IMR-90 (cell line): ENCODE data around the gene BMP2K. TPM values are rescaled to one million over a fixed set of nuclear protein-coding genes. Genes with fewer than 3 reads are reported as not detected.

Source experiments
- ATAC-seq: fragments of 200-7000 bp; cut with Tn5 transposase; 2 replicates; pipeline ENCODE4 v1.9.1; 2020; ENCODE audit warnings: low read depth, mild to moderate bottlenecking, moderate library complexity
- BruUV-seq: library from RNA; stranded (reverse); fragments of 400-500 nt; replicated peaks from 2 replicates; lab custom pipeline; 2021; lab: Mats Ljungman, UMichigan
- CTCF ChIA-PET: fragments of 300-600 bp; formaldehyde crosslinking; extraction: SDS; loops from one replicate; lab custom pipeline; 2021; ENCODE audit warnings: antibody characterized with exemption; lab: Yijun Ruan, JAX
- POLR2A ChIA-PET: fragments of 300-600 bp; sonication (Branson Sonifier 250); formaldehyde crosslinking; loops from one replicate; lab custom pipeline; 2022; ENCODE audit warnings: antibody characterized with exemption; ENCODE audit not compliant: unreplicated experiment; lab: Charles Lee
- DNase-seq: peaks from one replicate; pipeline ENCODE4 v3.0.0; 2013
- H2AFZ ChIP-seq: replicated peaks from 2 replicates; pipeline ENCODE3; 2013; ENCODE audit warnings: low read length, mild to moderate bottlenecking; ENCODE audit not compliant: poor library complexity
- H2AK5ac ChIP-seq: 2 replicates; pipeline ENCODE4 v1.6.1; 2013; ENCODE audit warnings: low read depth, low read length, inconsistent platforms
- H2AK9ac ChIP-seq: replicated peaks from 2 replicates; pipeline ENCODE3; 2013; ENCODE audit warnings: mild to moderate bottlenecking, low read depth, low read length, moderate library complexity; ENCODE audit not compliant: poor library complexity
- H2BK120ac ChIP-seq: 2 replicates; pipeline ENCODE4 v1.6.1; 2013; ENCODE audit warnings: low read depth, low read length, inconsistent platforms
- H2BK15ac ChIP-seq: 3 replicates; pipeline ENCODE4 v1.6.1; 2013; ENCODE audit warnings: low read depth, low read length, inconsistent platforms
- H2BK20ac ChIP-seq: 2 replicates; pipeline ENCODE4 v1.6.1; 2013; ENCODE audit warnings: low read depth, mild to moderate bottlenecking, inconsistent platforms, low read length, moderate library complexity
- H2BK5ac ChIP-seq: 2 replicates; pipeline ENCODE4 v1.6.1; 2013; ENCODE audit warnings: mild to moderate bottlenecking, low read depth, low read length, inconsistent platforms; ENCODE audit not compliant: poor library complexity, severe bottlenecking
- H3K14ac ChIP-seq: replicated peaks from 2 replicates; pipeline ENCODE4 v1.6.1; 2013; ENCODE audit warnings: low read depth, low read length, inconsistent platforms
- H3K18ac ChIP-seq: 2 replicates; pipeline ENCODE4 v1.6.1; 2013; ENCODE audit warnings: low read depth, low read length, control low read depth
- H3K23ac ChIP-seq: 2 replicates; pipeline ENCODE4 v1.6.1; 2013; ENCODE audit warnings: low read depth, low read length, inconsistent platforms
- H3K27ac ChIP-seq: 2 replicates; pipeline ENCODE4 v1.5.1; 2013; ENCODE audit warnings: mild to moderate bottlenecking, control low read depth, low read length; ENCODE audit not compliant: insufficient read depth
- H3K27me3 ChIP-seq: 2 replicates; pipeline ENCODE4 v1.6.1; 2013; ENCODE audit warnings: low read length; ENCODE audit not compliant: control insufficient read depth, insufficient read depth
- H3K36me3 ChIP-seq: 2 replicates; pipeline ENCODE4 v1.6.1; 2013; ENCODE audit warnings: low read length, mixed read lengths; ENCODE audit not compliant: control insufficient read depth, insufficient read depth
- H3K4ac ChIP-seq: 2 replicates; pipeline ENCODE4 v1.6.1; 2013; ENCODE audit warnings: low read depth, low read length, inconsistent platforms
- H3K4me1 ChIP-seq: 2 replicates; pipeline ENCODE4 v1.6.1; 2013; ENCODE audit warnings: low read length, mixed read lengths; ENCODE audit not compliant: control insufficient read depth, insufficient read depth
- H3K4me2 ChIP-seq: 2 replicates; pipeline ENCODE4 v1.6.1; 2013; ENCODE audit warnings: low read depth, mild to moderate bottlenecking, control low read depth, low read length, moderate library complexity
- H3K4me3 ChIP-seq: 2 replicates; pipeline ENCODE4 v1.5.1; 2013; ENCODE audit warnings: low read depth, mild to moderate bottlenecking, control low read depth, low read length, moderate library complexity; ENCODE audit not compliant: insufficient read depth
- H3K56ac ChIP-seq: 2 replicates; pipeline ENCODE4 v1.6.1; 2013; ENCODE audit warnings: low read length, inconsistent platforms; ENCODE audit not compliant: insufficient read depth; ENCODE audit errors: extremely low read depth
- H3K79me1 ChIP-seq, 2 experiments: 2 replicates each; pipeline ENCODE4 v1.6.1; 2013; ENCODE audit warnings: low read length in 2 of 2, inconsistent platforms in 1 of 2, low read depth in 1 of 2
- H3K9ac ChIP-seq: 2 replicates; pipeline ENCODE4 v1.6.1; 2013; ENCODE audit warnings: low read depth, low read length, control low read depth
- H3K9me1 ChIP-seq: 2 replicates; pipeline ENCODE4 v1.6.1; 2013; ENCODE audit warnings: low read length, inconsistent platforms; ENCODE audit not compliant: insufficient read depth
- H3K9me3 ChIP-seq: 2 replicates; pipeline ENCODE4 v1.6.1; 2013; ENCODE audit warnings: low read length; ENCODE audit not compliant: control insufficient read depth, insufficient read depth
- H4K20me1 ChIP-seq: 2 replicates; pipeline ENCODE4 v1.6.1; 2013; ENCODE audit warnings: low read length, inconsistent platforms; ENCODE audit not compliant: insufficient read depth
- H4K5ac ChIP-seq: 2 replicates; pipeline ENCODE4 v1.6.1; 2013; ENCODE audit warnings: mild to moderate bottlenecking, low read depth, low read length, control low read depth
- H4K8ac ChIP-seq, 2 experiments: 2 replicates each; pipeline ENCODE4 v1.6.1; 2013; ENCODE audit warnings: low read depth in 2 of 2, low read length in 2 of 2, control low read depth in 1 of 2, inconsistent platforms in 1 of 2
- H4K91ac ChIP-seq: 2 replicates; pipeline ENCODE4 v1.6.1; 2013; ENCODE audit warnings: low read depth, low read length, inconsistent platforms; ENCODE audit not compliant: insufficient read depth
- RFX5 ChIP-seq: IDR thresholded peaks from 2 replicates; pipeline ENCODE4 v1.8.0; 2012; ENCODE audit warnings: low read depth, mild to moderate bottlenecking, low read length, moderate library complexity
- WGBS, 2 experiments: methylation state at CpG; one replicate each; pipeline versions ENCODE4 v1.1.5 to v1.1.7; 2013; ENCODE audit warnings: missing lambda C conversion rate in 2 of 2; ENCODE audit not compliant: insufficient read length in 1 of 2; ENCODE audit errors: extremely low coverage in 2 of 2; 5-methylcytosine and 5-hydroxymethylcytosine counted together
- dilution Hi-C: fragments of 300-500 bp; cut with HindIII; formaldehyde crosslinking; loops from one replicate; pipeline ENCODE4 v1.14.3; 2018; ENCODE audit warnings: low sequenced_read_pairs; ENCODE audit not compliant: unreplicated experiment
- in situ Hi-C: fragments of 300-500 bp; cut with MboI; formaldehyde crosslinking; loops from 3 replicates; pipeline ENCODE4 v1.14.3; 2019; ENCODE audit warnings: low sequenced_read_pairs, inconsistent platforms, mixed read lengths
- intact Hi-C: fragments of 100-400 bp; cut with micrococcal nuclease; formaldehyde crosslinking; loops from 2 replicates; pipeline ENCODE4 v1.10.0; 2022
- polyA plus RNA-seq, 3 experiments: library from polyadenylated mRNA; depleted of rRNA; stranded (reverse); fragments of >200 nt; gene quantifications; 2 replicates each; pipeline ENCODE4 v1.2.3, GENCODE V29; 2012; ENCODE audit warnings: low replicate concordance in 1 of 3
- total RNA-seq: library from RNA; depleted of rRNA; stranded (reverse); fragments of >200 nt; gene quantifications from 2 replicates; pipeline ENCODE4 v1.2.3, GENCODE V29; 2012

BMP2K gene
- total and polyA plus RNA-seq, 2 of the 4 experiments (the other 2 are of a cell fraction): 15.8 to 46.1 TPM

GRCh38 chr4:78797777-78798284 is 21.7 kb downstream of the BMP2K start:
- Histone ChIP-seq H3K27ac (no peak overlapping the region), H3K27me3 (no peaks in the 10 kb centered on the region), H2AK9ac (no peak overlapping the region), H3K9ac (no peak overlapping the region), H2BK20ac (no peak overlapping the region), H3K9me1 (no peaks in the 10 kb centered on the region; the same call in 1 of the 2 replicates), H4K8ac (no peak overlapping the region), H3K14ac (no peak overlapping the region), H3K79me1 (peaks cover 24 to 56% of the 10 kb centered on the region in 2 experiments), H2AFZ (no peak overlapping the region), H3K9me3 (no peaks in the 10 kb centered on the region), H4K5ac (no peak overlapping the region), H3K4me1 (0 out of 2 replicates have a peak, but pooled peaks cover 2% of the 10 kb centered on the region), H3K23ac (no peak overlapping the region), H3K56ac (no peak overlapping the region), H3K36me3 (peaks cover 1% of the 10 kb centered on the region; the same call in 1 of the 2 replicates), H3K4me2 (no peak overlapping the region), H4K20me1 (peaks cover 18% of the 10 kb centered on the region; the same call in 1 of the 2 replicates), H3K18ac (no peak overlapping the region), H2BK120ac (no peak overlapping the region), H2BK15ac (no peak overlapping the region), H2AK5ac (no peak overlapping the region), H3K4ac (no peak overlapping the region), H3K4me3 (no peak overlapping the region), H4K91ac (no peak overlapping the region), H2BK5ac (no peak overlapping the region)
- in situ Hi-C loops: no loop called here
- no peak for TF ChIP-seq RFX5
- ATAC-seq: no peak
- no TSS peak for BruUV-seq
- DNase-seq: no peak
- WGBS, 2 experiments: no CpG with 5 or more reads among the region's 4 CpGs
- intact Hi-C loops: no loop called here
- ChIA-PET CTCF (no interaction called here), POLR2A (no interaction called here)
- dilution Hi-C loops: no loop called here
